AG09309 (cell line): ENCODE results near the gene BANF2.

Experiments used
- DNase-seq: peaks from one replicate; pipeline ENCODE4 v3.0.0-alpha.2; 2010; ENCODE audit warnings: low read depth
- H3K4me3 ChIP-seq: 2 replicates; pipeline ENCODE4 v1.5.1; 2011; ENCODE audit warnings: mild to moderate bottlenecking, low read depth, low read length, moderate library complexity; ENCODE audit not compliant: control insufficient read depth
- TF ChIP-seq, protein P1 (sequence below): IDR thresholded peaks from 2 replicates; pipeline ENCODE4 v1.5.1; 2011; ENCODE audit warnings: mild to moderate bottlenecking, low read depth, low read length, inconsistent platforms; ENCODE audit not compliant: insufficient read depth, control insufficient read depth; ENCODE audit errors: missing control alignments

Gene BANF2

DNA sequence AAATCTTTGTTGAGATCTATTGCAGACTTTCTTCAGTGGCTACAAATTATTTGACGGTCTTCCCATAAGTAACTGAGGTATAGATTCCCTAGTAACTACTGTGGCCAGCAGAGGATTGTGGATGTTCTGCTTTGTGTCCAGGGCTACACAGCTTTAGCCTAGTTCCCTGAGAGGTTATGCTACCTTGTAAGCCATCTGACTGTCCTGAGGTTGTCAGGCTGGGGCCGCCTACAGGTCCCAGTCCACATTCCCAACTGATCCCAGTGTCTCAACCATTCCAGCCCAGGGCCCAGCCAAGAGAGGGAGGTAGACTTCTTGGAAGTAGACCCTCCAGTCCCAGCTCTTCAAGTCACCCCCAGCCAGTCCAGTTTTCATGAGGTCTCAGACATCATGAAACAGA lies 57.7 kb downstream of the BANF2 start:
- DNase-seq, result no peak
- TF ChIP-seq, protein P1, sequence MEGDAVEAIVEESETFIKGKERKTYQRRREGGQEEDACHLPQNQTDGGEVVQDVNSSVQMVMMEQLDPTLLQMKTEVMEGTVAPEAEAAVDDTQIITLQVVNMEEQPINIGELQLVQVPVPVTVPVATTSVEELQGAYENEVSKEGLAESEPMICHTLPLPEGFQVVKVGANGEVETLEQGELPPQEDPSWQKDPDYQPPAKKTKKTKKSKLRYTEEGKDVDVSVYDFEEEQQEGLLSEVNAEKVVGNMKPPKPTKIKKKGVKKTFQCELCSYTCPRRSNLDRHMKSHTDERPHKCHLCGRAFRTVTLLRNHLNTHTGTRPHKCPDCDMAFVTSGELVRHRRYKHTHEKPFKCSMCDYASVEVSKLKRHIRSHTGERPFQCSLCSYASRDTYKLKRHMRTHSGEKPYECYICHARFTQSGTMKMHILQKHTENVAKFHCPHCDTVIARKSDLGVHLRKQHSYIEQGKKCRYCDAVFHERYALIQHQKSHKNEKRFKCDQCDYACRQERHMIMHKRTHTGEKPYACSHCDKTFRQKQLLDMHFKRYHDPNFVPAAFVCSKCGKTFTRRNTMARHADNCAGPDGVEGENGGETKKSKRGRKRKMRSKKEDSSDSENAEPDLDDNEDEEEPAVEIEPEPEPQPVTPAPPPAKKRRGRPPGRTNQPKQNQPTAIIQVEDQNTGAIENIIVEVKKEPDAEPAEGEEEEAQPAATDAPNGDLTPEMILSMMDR, result no peak
- H3K4me3 ChIP-seq, result no peak overlapping the region

DNA sequence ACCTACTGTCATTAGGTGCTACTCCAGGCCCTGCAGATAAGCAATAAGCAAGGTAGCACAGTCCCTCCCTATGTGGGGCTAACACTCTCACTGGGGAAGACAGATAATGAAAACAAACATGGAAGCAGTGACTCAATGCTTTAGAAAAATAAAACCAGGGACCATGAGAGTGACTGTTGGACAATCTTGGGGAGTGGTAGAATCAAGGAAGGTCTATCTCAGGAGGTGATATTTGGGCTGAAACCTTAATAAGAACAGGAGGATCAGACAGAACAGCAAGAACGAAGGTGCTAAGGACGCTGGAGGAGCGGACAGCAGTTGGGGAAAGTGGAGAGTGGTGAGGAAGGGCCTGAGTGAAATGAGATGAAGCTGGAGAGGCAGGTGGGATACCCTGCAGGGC lies 58.2 kb downstream of the BANF2 start:
- TF ChIP-seq, protein P1, result no peak
- no peak for DNase-seq
- no peak overlapping the region for H3K4me3 ChIP-seq

DNA sequence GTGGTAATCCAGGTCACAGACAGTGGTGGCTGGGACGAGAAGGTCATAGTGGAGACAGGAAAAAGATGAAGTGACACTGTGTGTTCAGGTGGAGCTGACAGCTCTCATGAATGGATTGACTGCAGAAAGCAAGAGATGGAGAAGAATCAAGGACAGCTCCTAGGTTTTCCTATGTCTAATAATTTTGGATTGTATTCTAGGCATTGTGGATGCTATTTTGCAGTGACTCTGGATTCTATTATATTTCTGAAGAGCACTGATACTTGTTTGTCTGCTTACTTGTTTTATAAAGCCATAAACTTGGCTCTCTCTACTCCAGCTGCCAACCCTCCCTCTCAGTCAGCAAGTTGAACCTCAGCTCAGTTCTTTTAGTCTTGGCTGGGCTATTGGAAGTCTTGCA lies 58.7 kb downstream of the BANF2 start:
- H3K4me3 ChIP-seq, result no peak overlapping the region
- TF ChIP-seq, protein P1, result no peak
- DNase-seq, result no peak

DNA sequence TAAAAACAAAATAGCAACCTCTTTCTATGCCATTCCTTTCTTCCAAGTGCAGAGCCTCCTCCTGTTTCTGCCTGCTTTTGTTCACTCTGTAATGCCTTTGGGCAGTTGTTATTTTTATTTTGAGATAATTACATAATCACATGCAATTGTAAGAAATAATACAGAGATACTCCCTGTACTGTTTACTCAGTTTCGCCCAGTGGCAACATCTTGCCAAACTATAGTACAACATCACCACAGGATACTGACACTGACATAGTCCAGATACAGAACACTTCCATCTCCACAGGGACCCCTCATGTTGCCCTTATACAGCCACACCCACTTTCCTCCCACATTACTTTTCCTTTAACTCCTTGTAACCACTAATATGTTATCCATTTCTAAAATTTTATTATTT lies 59.7 kb downstream of the BANF2 start:
- no peak for DNase-seq
- no peak overlapping the region for H3K4me3 ChIP-seq
- TF ChIP-seq, protein P1, result no peak

DNA sequence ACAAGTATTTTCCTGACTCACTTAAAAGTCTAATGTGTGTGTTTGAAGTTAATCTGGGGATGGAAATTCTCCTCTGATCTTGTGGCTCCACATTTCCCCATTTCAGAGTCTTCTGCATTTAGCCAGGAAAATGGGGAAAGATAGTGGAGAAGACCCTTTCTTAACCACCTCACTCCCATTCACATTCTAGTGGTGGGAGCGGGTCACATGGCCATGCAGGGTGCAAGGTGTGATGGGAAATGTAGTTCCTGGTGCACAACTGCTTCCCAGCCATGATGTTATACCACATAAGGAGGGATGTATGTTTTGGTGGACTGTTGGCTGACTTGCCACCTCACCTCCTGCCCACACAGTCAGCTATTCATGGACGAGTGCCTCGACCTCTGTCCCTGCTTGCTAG lies 61.8 kb downstream of the BANF2 start:
- DNase-seq, result no peak
- no peak overlapping the region for H3K4me3 ChIP-seq
- TF ChIP-seq, protein P1, result no peak

DNA sequence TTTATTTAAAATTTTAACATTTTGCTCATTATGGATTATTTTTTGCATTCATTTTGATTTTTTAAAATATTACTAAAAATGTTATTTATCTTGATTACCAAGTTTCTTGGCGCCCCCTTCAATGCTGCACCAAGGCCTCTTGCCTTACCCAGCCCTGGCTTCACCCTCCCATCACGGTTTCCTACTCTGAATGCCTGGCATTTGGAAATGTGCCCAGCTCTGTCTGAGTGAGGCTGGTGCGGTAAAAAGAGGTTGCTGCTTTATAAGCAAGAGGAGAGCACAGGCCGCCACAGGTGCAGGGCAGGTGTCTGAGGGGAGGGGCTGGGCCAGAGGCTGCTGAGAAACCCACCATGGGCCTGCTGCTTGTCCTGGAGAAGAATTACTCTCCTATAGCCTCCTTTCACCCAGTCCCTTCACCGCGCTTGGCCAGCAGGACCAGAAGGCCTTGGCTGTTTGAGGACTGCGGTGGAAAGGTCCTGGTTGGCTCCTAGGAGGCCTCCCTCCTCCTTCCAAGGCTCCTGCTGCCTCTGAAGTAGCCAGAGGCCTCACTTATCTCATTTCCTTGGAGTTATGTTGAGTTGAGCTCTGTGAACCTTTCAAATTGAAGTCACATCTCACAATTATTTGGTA lies 62.6 kb downstream of the BANF2 start:
- no peak for DNase-seq
- TF ChIP-seq, protein P1, result no peak
- H3K4me3 ChIP-seq, result no peak overlapping the region
